NCI-H2029 (cell line): Measurements from ENCODE around the gene CXCL14.

Experiments used
- DNase-seq: peaks from one replicate; lab custom pipeline; 2025; lab: John Stamatoyannopoulos, UW

CXCL14 gene, protein sequence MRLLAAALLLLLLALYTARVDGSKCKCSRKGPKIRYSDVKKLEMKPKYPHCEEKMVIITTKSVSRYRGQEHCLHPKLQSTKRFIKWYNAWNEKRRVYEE

DNA sequence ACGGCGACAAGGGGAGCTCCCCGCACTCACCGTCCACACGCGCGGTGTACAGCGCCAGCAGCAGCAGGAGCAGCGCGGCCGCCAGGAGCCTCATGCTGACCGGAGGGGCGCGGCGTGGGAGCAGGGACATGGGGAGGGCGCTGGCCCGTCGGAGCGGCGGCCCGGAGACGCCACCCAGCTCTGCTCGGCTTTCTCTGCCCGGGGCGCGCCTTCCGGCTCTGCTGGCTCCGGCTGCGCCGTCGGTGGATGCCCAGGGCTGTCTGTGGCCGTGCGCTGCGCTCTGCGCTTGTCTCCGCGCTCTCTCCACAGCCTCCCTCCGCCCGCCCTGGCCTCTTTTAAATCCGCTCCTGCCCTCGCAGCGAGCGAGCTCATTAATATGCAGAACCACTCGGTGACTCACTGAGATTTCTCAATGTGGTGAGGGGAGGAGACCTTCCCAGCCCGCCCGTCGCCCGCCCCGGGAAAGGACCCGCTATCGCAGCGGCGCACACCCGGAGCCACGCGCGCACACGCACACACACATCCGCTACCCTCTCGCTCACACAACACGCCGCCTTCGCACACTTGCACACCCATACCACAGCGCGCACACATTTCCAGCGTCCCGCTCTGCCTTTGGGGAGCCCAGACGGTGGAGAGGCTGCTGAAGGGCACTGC is at the start of gene CXCL14:
Gene CXCL14 (minus strand): TSS at position 307 of the 657 bp plus-strand sequence. CDS start 213 bp downstream, at position 94.
- no peak for DNase-seq

DNA sequence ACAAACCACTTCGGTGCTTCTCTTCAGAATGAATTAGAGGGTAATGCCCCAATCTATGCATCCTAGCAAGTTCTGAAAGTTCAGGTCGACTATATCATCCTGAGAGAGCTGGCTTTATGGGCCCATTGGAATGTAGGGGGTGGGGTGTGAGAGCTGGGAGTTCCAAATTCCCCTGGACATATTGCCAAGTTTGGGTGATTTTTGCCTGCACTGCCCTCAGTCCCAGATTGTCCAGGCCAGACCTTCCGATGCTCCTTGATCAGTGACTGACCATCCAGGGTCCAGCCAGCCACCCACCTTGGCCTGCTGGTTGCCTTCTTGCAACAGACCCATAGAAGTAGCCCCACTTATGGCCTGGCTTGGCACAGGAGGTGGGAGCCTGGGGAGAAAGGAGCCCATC is 47.8 kb upstream of the CXCL14 start:
- DNase-seq: no peak

DNA sequence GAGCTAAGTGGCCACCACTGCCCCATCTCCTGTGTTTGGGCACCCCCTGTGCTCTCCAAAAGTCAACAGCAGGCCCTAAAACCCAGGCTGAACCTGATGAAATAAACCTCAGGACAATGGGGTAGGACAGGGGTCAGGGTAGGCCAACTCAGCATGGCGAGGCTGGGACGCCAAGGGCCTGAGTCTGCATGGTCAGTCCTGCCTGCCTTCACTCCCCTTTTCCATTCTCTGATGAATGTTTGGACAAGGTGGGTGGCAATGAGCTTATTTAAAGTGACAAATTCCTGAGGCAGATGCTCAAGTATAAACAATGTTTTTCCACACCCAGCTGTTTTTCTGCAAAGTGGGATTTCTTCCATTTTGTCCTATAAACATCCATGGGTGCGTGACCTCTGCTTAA is 47.2 kb upstream of the CXCL14 start:
- DNase-seq: no peak

DNA sequence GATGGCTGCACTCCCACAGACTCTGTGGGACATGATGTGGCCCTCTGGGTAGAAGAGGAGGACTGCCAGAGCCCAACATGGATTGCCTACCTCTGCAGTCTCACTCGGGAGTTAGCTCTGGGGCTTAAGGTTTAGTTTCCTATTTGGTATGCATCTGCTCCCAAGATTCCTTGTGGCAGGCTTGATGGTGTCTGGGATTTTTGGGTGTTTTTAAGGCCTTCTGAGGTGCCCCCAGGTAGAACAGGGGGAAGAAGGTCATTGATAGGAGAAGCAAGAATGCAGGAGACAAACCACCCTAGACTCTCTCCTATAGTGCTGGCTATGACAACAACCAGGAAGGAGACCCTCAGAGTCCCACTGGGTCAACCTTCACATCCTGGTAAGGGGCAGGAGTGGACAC is 46.7 kb upstream of the CXCL14 start:
- no peak for DNase-seq

DNA sequence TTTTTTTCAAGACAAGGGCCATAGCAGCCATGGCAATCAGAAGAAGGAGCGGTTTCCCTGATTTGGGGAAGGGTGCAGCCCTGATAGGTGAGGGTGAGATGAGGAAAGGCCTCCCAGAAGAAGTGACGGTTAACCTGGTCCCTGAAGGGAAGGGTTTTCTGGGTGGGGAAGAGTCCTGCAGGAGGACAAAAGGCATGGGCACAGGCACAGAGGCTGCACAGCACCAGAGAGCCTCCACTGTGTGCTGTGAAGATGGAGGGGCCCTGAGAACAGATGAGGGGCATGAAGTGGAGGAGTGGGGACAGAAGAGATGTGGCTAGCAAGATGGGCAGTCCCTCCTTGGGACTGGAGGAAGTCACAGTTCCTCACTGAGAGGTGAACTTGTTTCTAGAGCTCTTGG is 46.3 kb upstream of the CXCL14 start:
- no peak for DNase-seq

DNA sequence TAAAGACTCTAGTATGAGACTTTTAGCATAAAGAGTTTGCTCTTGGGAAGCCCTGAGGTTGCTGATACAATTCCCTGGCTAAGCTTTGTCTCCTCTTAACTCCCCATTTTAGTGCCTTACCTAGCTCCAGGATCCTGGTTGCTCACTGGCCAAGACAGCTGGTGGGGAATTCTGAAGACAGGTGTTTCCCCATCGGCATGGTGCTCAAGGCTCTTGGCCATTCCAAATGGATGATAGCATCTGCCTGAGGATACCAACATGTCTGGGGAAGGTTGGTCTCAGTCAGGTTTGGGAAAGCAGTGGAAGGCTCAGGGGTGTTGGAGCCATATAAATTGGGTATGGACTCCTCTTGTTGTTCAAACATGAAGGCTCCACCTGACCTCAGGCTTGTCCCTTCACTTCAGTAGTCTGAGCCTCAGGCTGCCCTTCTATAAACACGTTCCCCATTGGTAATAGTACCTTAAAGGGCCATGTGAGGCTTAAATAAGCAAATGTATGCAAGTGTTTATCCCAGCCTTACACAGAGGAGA is 44.5 kb upstream of the CXCL14 start:
- no peak for DNase-seq

DNA sequence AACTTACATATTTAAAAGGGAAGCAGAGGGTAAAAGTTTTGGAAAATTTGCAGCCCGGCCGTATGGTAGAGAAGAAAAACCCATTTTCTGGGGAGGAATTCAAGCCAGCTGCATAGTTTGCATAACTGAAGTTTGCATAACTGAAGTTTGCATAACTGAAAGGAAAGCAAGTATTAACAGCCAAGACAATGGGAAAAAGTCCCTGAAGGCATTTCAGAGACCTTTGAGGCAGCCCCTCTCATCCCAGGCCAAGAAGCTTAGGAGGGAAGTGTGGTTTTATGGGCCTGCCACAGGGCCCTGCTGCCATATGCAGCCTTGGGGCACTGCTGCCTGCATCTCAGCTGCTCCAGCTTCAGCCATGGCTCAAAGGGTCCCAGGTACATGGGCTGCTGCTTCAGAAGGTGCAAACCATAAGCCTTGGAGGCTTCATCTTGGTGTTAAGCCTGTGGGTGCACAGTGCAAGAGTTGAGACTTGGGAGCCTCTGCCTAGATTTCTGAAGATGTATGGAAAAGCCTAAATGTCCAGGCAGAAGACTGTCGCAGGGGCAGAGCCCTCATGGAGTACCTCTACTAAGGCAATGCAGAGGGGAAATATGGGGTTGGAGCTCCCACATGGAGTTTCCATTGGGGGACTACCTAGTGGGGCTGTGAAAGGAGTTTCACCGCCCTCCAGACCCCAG is 36.9 kb upstream of the CXCL14 start:
- DNase-seq: no peak

DNA sequence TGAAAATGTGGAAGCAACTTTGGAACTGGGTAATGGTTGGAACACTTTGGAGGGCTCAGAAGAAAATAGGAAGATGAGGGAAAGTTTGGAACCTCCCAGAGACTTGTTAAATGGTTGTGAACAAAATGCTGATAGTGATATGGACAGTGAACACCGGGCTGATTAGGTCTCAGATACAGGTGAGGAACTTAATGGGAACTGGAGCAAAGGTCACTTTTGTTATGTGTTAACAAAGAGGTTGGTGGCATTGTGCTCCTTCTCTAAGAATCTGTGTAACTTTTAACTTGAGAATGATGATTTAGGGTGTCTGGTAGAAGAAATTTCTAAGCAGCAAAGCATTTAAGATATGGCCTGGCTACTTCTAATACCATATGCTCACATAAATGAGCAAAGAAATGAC is 36.4 kb upstream of the CXCL14 start:
- DNase-seq: no peak

DNA sequence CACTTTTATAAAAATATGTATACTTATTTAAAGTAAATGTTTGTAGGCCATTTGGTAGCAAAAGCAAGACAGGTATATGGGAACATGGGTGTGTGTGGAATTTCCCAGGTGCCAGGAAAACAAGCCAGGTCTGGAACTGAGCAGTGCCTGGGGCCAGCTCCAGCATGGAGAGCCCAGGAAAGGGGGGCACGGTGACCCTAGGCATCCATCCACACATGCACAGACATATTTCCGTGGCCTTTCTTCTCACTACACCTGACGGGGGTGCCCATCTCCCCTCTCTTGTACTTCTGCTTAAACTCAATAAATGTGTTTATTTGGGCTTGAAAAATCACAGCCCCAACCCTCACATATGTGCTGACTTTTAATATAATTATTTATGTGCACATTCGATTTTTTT is 31.2 kb upstream of the CXCL14 start:
- DNase-seq: no peak

DNA sequence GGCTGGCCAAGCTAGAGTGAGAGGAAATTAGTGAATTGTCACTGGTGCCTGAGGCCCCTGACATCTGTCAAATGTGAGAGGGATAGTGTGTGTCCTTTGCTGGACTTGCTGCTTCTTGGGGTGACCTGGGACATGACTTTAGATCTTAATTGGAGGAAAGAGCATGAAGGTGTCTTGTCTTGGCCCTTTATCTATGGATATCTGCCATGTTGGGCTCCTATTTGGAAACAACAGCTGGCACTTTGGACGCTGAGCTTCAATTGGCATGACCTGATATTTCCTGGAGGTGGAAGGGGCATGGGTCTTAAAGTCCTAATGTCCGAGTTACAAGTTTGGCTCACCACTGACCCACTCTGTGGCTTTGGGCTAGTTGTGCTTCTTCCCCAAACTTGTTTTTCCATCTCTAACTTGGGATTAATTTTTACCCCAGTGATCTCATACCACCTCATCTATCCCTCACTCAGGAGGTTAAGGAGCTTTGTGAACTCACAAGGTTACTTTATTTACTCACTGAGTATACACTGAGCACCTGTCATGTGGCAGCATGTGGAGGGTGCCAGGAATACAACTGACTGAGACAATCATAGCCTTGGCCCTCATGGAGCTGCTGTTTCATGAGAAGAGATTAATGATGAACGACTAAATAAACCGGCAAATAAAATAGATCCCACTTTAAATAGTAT is 30.1 kb upstream of the CXCL14 start:
- DNase-seq: no peak

DNA sequence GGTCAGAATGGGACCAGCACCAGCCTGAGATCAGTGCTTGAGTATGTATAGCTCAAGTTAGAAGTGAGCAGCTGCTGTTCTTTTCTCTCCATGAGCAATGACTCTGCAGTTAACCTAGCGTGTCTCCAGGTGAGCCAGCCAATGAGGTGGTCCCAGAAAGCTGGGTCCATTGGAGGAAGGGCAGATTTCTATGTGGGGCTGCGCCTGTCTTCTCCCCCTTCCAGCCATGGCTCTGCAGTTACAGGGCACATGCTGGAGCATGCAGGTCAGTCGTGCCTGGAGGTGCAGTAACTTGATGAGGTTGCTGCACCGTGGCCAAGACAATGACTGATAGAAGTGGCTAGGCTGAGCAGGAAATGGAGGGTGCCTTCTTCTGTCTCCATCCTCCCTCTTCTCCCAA is 29.6 kb upstream of the CXCL14 start:
- DNase-seq: no peak

DNA sequence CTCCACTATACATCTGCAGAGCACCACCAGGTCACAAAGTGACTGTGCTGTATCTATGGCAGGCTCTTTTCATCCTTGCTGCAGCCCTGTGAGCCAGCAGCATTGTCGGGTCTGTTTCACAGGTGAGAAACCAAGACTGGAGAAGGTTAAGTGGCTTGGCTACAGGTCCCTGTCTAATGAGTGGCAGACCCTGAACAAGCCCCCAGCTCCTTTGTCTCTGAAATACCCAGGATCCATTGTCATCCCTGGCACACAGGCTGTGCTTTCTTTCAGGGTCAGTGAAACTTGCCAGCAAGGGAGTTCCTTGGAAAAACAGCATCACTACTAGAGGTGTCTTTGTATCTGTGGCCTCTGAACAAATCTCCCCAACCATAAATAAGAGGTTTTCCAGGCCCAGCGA is 27.6 kb upstream of the CXCL14 start:
- no peak for DNase-seq

DNA sequence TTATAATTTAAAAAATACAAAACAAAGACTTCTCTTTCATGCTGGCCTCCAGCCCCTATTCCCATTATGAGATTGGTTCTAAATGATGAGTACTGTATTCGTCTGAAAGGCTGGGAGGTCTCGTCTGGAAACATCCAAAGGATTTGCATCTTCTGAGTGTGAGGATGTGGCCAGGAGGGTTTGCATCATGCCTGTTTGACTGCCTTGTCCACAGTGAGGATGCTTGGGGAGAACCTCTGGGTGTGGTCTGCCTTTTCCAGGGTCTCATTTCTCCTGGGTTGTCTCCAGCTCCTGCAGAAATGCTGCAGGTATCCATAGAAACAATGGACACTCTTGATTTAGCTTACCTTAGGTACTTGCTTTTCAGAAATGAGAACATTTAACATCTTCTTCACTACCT is 26.4 kb upstream of the CXCL14 start:
- no peak for DNase-seq

DNA sequence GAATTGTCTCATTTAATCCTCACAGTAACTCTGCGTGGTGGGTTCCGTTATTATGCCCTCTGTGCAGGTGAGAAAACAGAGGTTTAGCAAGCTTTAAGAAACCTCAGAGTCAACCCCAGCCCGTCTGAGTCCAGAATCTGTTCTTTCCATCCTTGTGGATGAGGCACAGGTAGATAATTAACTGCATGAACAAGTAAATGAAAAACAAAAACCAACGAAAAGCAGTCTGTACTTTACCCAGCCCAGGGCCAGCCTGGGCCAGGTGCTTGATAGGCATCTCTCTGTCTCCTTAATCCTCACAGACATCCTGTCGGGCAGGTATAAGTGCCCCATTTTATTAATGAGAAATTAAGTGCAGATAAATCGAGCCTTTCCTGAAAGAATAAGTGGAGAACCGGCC is 25.3 kb upstream of the CXCL14 start:
- no peak for DNase-seq

DNA sequence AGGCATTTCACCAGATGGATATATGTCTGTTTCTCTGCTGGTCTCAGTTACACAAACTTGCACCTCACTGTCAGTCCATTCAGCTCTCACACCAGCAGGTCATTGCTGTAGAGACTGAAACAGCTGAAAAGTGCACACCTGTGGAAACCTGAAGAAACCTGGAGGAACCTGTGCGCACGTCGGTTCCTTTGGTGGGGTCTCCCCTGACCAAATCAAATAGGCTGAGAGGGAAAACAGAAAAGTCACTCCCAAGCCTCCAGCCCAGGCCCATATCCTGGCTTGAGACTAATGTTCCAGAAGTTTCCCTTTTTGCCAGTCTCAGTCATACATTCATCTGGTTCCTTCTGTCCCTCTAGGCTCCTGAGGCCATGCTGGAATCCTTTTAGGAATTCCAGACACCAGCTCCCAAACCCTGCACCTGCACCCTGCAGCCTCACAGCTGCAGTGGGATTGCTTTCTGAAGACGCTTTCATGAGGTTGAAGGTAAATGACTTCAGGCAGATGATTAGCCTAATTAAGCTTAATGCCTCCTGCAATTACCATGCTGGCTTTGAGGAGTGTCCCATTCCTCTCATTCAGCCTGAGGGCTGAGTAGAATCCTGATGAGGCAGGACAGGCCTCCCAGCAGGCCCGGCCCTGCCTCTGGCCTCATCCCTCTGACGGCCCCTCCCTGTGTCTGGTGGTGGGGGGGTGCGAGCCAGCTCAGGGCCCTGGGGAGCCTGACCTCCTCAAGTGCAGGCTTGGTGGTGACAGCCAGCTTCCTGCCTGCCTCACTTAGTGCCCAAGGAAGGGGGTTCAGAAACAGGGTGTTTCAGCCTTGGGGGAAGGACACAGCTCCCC is 24.3 kb upstream of the CXCL14 start:
- DNase-seq: no peak

DNA sequence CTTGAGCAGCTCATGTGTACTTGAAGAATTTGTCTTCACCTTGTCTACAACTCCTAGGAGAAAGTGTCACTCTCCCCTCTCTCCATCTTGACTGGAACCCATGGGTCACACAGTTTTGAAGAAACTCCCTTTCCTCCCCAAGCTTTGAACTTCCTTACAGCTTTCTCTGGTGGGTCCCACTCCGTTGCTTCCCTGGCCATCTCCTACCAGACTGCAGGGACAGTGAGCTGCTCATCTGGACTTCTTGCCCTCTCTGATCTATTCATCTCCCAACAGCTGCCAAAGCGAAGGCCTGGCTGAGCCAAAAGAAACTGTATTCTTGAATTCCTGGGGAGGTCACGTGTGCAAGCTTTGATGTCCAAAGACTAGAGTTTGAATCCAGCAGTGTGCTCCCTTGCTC is 22.7 kb upstream of the CXCL14 start:
- no peak for DNase-seq

DNA sequence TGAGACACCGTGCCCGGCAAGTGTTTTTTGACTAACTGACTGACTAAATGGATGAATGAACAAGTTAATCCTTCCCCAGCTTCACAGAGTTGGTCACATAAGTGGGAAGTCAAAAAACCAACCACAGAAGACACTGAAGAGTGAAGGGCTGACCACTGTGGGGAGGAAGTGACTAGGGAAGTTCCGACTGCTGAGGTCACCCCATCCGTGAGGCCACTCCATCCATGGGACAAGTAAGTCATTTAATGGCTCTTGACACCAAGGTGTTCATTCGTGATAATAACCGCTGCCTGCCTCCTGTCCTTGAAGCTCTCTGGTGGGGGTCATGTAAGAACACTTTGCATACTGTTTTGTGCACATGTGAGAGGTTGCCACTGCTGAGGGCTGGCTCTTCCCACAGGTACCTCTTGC is 22.2 kb upstream of the CXCL14 start:
- no peak for DNase-seq

DNA sequence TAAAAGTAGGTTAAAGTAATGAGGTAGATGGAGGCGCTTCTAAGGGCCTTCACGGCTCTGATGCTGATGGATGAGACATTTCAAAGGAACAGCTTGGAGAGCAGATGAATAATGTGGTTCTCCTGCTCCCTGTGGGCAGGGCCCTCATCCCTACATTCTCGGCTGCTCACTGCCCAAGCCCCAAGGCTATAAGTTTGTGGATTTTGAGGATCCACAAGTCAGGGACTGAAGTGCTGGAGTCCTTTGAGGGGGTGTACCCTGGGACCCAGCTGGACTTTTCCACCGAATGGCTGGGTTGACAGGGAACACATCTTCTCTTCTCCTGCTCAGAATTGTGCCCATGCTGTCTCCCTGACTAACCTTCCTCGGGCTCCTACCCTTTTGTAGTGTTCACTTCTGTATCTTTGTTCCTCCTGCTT is 21.4 kb upstream of the CXCL14 start:
- DNase-seq: no peak

DNA sequence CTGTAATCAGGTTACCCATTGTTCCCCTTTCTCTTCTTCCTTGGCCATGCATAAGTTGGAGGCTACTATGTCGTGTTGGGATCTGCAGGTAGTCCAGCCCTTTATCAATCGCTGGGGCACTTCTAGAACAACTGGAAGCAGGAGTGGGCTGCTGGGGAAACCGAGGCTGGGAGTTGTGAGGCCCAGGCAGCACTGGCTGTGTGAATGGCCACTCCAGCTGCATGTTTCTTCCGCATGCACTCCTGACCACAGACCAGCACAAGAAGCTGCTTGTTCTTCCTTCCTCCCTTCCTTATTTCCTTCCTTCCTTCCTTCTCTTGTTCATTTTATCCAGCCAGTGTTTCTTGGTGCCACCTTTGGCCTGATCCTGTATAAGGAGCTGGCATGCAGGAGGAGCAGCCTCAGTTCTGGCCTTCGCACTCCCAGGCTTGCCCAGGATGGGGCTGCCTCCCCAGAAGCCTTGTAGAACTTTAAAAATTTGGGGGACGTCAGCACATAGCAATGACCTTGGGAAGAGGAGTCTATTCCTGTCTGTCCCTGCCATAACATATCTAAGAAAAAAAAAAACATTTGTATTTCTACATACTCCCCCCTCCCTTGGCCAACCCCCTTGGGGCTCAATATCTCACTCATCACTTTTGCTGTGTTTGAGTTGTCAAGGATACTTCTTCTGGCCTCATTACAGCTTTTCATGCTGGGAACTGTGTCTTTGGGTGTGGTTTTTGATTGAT is 20.8 kb upstream of the CXCL14 start:
- no peak for DNase-seq

DNA sequence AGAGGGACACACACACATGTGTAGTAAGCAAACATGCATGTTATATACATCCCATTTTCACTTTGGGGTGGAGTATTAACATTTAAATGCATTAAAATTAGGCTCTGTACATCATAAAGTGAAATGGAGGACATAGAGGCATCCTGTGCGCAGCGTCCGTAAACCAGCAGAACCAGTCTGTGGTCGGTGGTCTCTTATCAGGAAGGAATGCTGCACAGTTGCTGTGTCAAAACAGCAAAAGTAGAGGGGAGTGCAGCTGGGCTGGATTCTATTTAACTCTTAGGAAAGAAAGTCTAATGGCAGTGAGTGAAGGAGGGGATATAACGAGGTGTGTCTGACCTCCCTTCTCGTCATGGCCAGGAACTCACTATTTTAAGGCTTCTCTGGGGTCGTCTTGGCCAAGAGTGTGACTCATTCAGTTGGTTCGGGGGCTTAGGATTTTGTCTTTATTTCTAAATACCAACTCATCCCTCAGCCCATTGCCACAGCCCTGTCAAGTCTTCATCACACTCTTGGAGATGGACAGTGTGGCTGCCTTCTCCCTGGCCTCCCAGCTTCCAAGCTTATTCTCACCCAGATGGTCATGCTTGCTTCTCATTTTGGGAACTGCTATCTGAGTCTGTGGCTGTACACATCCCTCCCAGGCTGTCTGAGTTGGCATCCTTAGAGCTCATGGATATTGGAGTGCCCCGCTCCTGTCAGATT is 20.1 kb upstream of the CXCL14 start:
- no peak for DNase-seq

DNA sequence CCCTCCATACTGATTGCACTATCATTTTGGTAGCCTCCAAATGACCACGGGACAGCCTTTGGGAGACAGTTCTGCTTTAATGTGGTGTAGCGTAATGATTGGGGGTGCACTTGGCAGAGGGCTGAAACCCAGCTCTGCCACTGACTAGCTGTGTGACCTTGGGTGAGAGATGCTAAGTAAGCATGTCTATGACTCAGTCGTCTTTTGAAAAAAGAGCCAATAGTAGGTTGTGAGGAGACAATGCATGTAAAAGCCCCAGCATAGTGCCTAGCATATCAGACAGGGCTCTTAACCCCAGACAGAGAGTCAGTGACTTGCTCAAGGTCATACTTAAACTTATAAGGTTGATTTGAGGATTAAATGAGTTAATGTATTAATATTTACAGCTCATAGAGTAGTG is 18.0 kb upstream of the CXCL14 start:
- no peak for DNase-seq
